ENCODE results near the gene SOX2.

The SOX2 gene

GRCh38 chr3:181705086-181705480, 6.6 kb upstream of the SOX2 start:
- DNase-seq: no peak

DNA sequence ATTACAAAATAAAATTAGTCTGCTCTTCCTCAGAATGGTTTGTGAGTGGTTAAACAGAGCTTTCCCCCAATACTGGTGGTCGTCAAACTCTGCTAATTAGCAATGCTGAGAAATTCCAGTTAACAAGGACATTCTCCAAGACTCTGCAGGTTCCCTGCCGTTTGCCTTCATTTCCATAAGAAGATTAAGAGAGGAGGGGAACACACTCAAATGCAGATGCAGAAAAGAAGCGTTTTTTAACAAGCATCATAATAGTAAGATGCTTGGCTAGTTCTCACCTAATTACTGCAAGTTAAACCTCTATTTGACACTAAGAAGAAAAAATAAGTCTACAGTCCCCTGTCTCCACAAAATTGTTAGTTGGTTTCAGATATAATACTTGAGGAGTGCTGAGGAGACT, 3.7 kb upstream of the SOX2 start:
- no peak for DNase-seq

GRCh38 chr3:181709537-181710279, 2.0 kb upstream of the SOX2 start:
- DNase-seq: peak; percentile 50

- no peak for DNase-seq
Measured at GRCh38 chr3:181710345-181711291, 1.1 kb upstream of the SOX2 start.

- no peak for DNase-seq
Measured at GRCh38 chr3:181712226-181712552, 464 bp downstream of the SOX2 start.

DNA sequence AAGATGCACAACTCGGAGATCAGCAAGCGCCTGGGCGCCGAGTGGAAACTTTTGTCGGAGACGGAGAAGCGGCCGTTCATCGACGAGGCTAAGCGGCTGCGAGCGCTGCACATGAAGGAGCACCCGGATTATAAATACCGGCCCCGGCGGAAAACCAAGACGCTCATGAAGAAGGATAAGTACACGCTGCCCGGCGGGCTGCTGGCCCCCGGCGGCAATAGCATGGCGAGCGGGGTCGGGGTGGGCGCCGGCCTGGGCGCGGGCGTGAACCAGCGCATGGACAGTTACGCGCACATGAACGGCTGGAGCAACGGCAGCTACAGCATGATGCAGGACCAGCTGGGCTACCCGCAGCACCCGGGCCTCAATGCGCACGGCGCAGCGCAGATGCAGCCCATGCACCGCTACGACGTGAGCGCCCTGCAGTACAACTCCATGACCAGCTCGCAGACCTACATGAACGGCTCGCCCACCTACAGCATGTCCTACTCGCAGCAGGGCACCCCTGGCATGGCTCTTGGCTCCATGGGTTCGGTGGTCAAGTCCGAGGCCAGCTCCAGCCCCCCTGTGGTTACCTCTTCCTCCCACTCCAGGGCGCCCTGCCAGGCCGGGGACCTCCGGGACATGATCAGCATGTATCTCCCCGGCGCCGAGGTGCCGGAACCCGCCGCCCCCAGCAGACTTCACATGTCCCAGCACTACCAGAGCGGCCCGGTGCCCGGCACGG, 991 bp downstream of the SOX2 start:
- peak; percentile 10 for DNase-seq

DNA sequence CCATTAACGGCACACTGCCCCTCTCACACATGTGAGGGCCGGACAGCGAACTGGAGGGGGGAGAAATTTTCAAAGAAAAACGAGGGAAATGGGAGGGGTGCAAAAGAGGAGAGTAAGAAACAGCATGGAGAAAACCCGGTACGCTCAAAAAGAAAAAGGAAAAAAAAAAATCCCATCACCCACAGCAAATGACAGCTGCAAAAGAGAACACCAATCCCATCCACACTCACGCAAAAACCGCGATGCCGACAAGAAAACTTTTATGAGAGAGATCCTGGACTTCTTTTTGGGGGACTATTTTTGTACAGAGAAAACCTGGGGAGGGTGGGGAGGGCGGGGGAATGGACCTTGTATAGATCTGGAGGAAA, 1.5 kb downstream of the SOX2 start:
- DNase-seq: no peak

DNA sequence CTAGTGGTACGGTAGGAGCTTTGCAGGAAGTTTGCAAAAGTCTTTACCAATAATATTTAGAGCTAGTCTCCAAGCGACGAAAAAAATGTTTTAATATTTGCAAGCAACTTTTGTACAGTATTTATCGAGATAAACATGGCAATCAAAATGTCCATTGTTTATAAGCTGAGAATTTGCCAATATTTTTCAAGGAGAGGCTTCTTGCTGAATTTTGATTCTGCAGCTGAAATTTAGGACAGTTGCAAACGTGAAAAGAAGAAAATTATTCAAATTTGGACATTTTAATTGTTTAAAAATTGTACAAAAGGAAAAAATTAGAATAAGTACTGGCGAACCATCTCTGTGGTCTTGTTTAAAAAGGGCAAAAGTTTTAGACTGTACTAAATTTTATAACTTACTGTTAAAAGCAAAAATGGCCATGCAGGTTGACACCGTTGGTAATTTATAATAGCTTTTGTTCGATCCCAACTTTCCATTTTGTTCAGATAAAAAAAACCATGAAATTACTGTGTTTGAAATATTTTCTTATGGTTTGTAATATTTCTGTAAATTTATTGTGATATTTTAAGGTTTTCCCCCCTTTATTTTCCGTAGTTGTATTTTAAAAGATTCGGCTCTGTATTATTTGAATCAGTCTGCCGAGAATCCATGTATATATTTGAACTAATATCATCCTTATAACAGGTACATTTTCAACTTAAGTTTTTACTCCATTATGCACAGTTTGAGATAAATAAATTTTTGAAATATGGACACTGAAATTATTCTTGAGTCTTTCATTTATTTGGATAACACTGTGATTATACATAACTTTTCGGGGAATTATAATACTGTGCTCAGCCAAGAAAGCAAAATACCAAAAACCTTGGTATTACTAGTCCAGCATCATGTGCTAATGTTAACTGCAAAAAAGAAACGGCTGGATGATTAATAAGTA, 2.2 kb downstream of the SOX2 start:
- no peak for DNase-seq

- DNase-seq: no peak
Measured at GRCh38 chr3:181715571-181716340, 4.0 kb downstream of the SOX2 start.

GRCh38 chr3:181716966-181717365, 5.2 kb downstream of the SOX2 start:
- DNase-seq: no peak

GRCh38 chr3:181717549-181718171, 5.9 kb downstream of the SOX2 start:
- DNase-seq: no peak

- DNase-seq: no peak
Measured at GRCh38 chr3:181718369-181718768, 6.6 kb downstream of the SOX2 start.

- DNase-seq: no peak
Measured at GRCh38 chr3:181718987-181719911, 7.5 kb downstream of the SOX2 start.

- DNase-seq: no peak
Measured at GRCh38 chr3:181719991-181720680, 8.4 kb downstream of the SOX2 start.

DNA sequence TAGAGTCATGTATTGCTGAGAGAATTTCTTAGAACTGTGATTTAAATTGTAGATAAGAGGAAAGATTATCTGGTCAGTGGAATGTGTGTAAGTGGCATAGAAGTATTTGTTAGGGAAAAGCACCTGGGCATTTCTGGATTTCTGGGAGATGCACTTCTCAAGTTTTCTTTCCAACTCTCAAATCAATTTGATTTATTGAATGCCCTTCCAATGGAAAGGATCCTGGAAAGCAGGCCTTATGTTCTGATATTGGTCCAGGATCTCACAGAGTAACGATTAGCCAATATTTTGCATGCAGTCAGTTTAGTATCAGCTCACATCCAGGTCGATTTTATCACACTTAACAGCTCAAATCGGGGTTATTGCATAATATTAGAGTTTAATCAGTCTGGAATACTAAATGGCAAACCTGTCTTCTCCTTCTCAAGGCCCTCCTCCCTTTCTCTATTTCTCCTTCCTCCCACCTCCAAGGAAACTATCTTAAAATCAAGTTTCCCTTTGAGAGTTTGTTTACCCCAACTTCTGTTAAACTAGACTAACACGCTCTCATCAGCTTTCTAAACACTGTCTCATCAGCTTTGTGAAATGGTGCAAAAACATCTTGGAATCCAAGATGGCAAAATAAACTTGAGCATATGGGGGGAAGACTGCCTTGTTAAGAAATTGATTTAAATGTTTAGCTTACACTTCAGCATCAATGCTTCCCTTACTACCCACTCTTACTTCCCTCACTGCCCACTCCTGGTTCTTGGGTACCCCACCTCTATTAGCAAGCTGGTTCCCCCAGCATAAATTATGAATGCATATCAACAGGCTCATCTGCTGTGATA, 9.5 kb downstream of the SOX2 start:
- DNase-seq: no peak

- no peak for DNase-seq
Measured at GRCh38 chr3:181722156-181722555, 10.4 kb downstream of the SOX2 start.

GRCh38 chr3:181722766-181723425, 11.2 kb downstream of the SOX2 start:
- DNase-seq: no peak

Data from fibroblast of skin of right biceps (primary cell).